ENCODE data around the gene WWC2.

- TF ChIP-seq POLR2AphosphoS5 (IDR thresholded peaks at IDR 0.05; ENCODE audit: borderline replicate concordance, low read depth, low read length) (no peak), EZH2 (IDR thresholded peaks at IDR 0.05) (no peak), FOXP2 (optimal IDR thresholded peaks at IDR 0.05; ENCODE audit: control extremely low read depth, extremely low read length, insufficient read depth) (no peak)
Observed at GRCh38 chr4:183312841-183313240, 213.8 kb downstream of the WWC2 start.
